A549 (cell line): ENCODE measurements around the gene GNRH2.

Experiments used
- CHD2 ChIP-seq: fragments of 150-350 bp; IDR thresholded peaks from 2 replicates; pipeline ENCODE4 v1.6.1; 2014; ENCODE audit warnings: low read length; ENCODE audit not compliant: partially characterized antibody
- CTCF ChIP-seq: fragments of >200 bp; sonication (Bioruptor Twin); formaldehyde crosslinking; IDR thresholded peaks from 3 replicates; pipeline ENCODE4 v1.5.1; 2016
- GATA3 ChIP-seq: IDR thresholded peaks from 2 replicates; pipeline ENCODE4 v1.6.1; 2012; ENCODE audit warnings: borderline replicate concordance
- NFE2L2 ChIP-seq: fragments of 150-350 bp; conservative IDR thresholded peaks from 2 replicates; pipeline ENCODE4 v1.6.1; 2014; ENCODE audit warnings: low read length
- POLR2A ChIP-seq: IDR thresholded peaks from 2 replicates; pipeline ENCODE4 v1.6.1; 2012; ENCODE audit warnings: mild to moderate bottlenecking, low read length
- RAD21 ChIP-seq, 2 experiments: fragments of >200 bp in 1 of 2; sonication (Bioruptor Twin) in 1 of 2; formaldehyde crosslinking in 1 of 2; IDR thresholded peaks in 1 of 2; conservative IDR thresholded peaks in 1 of 2; 2 replicates in 1 of 2; 3 replicates in 1 of 2; pipeline ENCODE4 v1.6.1; 2012 to 2018; ENCODE audit warnings: inconsistent platforms in 1 of 2
- RFX5 ChIP-seq: fragments of 450-650 bp; IDR thresholded peaks from 2 replicates; pipeline ENCODE4 v1.7.1; 2014; ENCODE audit warnings: antibody characterized with exemption, mild to moderate bottlenecking, moderate library complexity
- TF ChIP-seq, protein P1 (sequence below): fragments of 250-450 bp; sonication (Bioruptor Pico); IDR thresholded peaks from 2 replicates; pipeline ENCODE4 v1.5.0; 2021; ENCODE audit warnings: mild to moderate bottlenecking, moderate library complexity, borderline replicate concordance
- TF ChIP-seq, protein P2 (sequence below): fragments of 450-650 bp; IDR thresholded peaks from 2 replicates; pipeline ENCODE4 v1.6.1; 2014; ENCODE audit warnings: antibody characterized with exemption
- TF ChIP-seq, protein P3 (sequence below): fragments of 200-600 bp; sonication (generic); IDR thresholded peaks from 2 replicates; pipeline ENCODE4 v1.6.1; 2016; ENCODE audit warnings: antibody characterized with exemption, mild to moderate bottlenecking, moderate library complexity

- TF ChIP-seq RAD21 (conservative IDR thresholded peaks at IDR 0.05 in 1 of 2, IDR thresholded peaks at IDR 0.05 in 1 of 2): no peak
- no peak for TF ChIP-seq CTCF
- TF ChIP-seq, protein P1, sequence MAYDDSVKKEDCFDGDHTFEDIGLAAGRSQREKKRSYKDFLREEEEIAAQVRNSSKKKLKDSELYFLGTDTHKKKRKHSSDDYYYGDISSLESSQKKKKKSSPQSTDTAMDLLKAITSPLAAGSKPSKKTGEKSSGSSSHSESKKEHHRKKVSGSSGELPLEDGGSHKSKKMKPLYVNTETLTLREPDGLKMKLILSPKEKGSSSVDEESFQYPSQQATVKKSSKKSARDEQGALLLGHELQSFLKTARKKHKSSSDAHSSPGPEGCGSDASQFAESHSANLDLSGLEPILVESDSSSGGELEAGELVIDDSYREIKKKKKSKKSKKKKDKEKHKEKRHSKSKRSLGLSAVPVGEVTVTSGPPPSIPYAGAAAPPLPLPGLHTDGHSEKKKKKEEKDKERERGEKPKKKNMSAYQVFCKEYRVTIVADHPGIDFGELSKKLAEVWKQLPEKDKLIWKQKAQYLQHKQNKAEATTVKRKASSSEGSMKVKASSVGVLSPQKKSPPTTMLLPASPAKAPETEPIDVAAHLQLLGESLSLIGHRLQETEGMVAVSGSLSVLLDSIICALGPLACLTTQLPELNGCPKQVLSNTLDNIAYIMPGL (CRISPR knock-in tag): no peak
- no peak for TF ChIP-seq NFE2L2
- TF ChIP-seq, protein P2, sequence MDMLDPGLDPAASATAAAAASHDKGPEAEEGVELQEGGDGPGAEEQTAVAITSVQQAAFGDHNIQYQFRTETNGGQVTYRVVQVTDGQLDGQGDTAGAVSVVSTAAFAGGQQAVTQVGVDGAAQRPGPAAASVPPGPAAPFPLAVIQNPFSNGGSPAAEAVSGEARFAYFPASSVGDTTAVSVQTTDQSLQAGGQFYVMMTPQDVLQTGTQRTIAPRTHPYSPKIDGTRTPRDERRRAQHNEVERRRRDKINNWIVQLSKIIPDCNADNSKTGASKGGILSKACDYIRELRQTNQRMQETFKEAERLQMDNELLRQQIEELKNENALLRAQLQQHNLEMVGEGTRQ: no peak
- TF ChIP-seq RFX5: no peak
- TF ChIP-seq GATA3: no peak
- no peak for TF ChIP-seq POLR2A
- TF ChIP-seq, protein P3, sequence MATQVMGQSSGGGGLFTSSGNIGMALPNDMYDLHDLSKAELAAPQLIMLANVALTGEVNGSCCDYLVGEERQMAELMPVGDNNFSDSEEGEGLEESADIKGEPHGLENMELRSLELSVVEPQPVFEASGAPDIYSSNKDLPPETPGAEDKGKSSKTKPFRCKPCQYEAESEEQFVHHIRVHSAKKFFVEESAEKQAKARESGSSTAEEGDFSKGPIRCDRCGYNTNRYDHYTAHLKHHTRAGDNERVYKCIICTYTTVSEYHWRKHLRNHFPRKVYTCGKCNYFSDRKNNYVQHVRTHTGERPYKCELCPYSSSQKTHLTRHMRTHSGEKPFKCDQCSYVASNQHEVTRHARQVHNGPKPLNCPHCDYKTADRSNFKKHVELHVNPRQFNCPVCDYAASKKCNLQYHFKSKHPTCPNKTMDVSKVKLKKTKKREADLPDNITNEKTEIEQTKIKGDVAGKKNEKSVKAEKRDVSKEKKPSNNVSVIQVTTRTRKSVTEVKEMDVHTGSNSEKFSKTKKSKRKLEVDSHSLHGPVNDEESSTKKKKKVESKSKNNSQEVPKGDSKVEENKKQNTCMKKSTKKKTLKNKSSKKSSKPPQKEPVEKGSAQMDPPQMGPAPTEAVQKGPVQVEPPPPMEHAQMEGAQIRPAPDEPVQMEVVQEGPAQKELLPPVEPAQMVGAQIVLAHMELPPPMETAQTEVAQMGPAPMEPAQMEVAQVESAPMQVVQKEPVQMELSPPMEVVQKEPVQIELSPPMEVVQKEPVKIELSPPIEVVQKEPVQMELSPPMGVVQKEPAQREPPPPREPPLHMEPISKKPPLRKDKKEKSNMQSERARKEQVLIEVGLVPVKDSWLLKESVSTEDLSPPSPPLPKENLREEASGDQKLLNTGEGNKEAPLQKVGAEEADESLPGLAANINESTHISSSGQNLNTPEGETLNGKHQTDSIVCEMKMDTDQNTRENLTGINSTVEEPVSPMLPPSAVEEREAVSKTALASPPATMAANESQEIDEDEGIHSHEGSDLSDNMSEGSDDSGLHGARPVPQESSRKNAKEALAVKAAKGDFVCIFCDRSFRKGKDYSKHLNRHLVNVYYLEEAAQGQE: no peak
- TF ChIP-seq CHD2: no peak
Measured at GRCh38 chr20:3041854-3042409, 1.5 kb upstream of the GNRH2 start.
